ENCODE data around the gene CNBP. TPM values are rescaled to one million over a fixed set of nuclear protein-coding genes. Genes with fewer than 3 reads are reported as not detected.

CNBP gene
- total and polyA plus RNA-seq, 9 of the 15 experiments (the other 6 are each of a cell fraction or from before 2014, with no cell fraction given), result 284 to 717 (median 412) TPM

GRCh38 chr3:129228891-129229585, 45.3 kb upstream of the CNBP start (continued):
- peak; percentile 85 for TF ChIP-seq ZNF592 (IDR thresholded peaks at IDR 0.05)
- TF ChIP-seq ZNF407 (IDR thresholded peaks at IDR 0.05; ENCODE audit: low read depth), result no peak
- 0 out of 2 replicates have a peak, but pooled peaks have one; percentile 13 for TF ChIP-seq ARID2 (IDR thresholded peaks at IDR 0.05)
- TF ChIP-seq MYC (IDR thresholded peaks at IDR 0.05; ENCODE audit: low read depth, low read length), result peak; percentile 22; the same call in 1 of the 2 replicates
- TF ChIP-seq MYC (CRISPR knock-in tag; IDR thresholded peaks at IDR 0.05; ENCODE audit: borderline replicate concordance, low read depth), result no peak
- TF ChIP-seq MAFK (IDR thresholded peaks at IDR 0.05; ENCODE audit: low read length), result peak; percentile 58
- no peak for TF ChIP-seq ZBTB34 (CRISPR knock-in tag; IDR thresholded peaks at IDR 0.05)
- TF ChIP-seq JUN (IDR thresholded peaks at IDR 0.05; ENCODE audit: borderline replicate concordance, low read depth, low read length), result no peak
- no peak for TF ChIP-seq JUN (CRISPR knock-in tag; IDR thresholded peaks at IDR 0.05; ENCODE audit: borderline replicate concordance)
- TF ChIP-seq MAFF (IDR thresholded peaks at IDR 0.05; ENCODE audit: low read length), result peak; percentile 64
- peak; percentile 93 for TF ChIP-seq C11orf30 (IDR thresholded peaks at IDR 0.05; ENCODE audit: low read depth)

All from K562 (cell line).